GM12878 (cell line): Measurements from ENCODE around the gene DGKI. TPM values are rescaled to one million over a fixed set of nuclear protein-coding genes. Genes with fewer than 3 reads are reported as not detected.

ENCODE experiments used
- ATF2 ChIP-seq: IDR thresholded peaks from 2 replicates; pipeline ENCODE4 v1.6.1; 2012; ENCODE audit warnings: low read length, inconsistent platforms
- BCL11A ChIP-seq: IDR thresholded peaks from 2 replicates; pipeline ENCODE4 v1.6.1; 2011; ENCODE audit warnings: low read depth, low read length
- BMI1 ChIP-seq: fragments of 450-650 bp; IDR thresholded peaks from 2 replicates; pipeline ENCODE4 v1.6.1; 2016; ENCODE audit warnings: mild to moderate bottlenecking, moderate library complexity, borderline replicate concordance
- CEBPB ChIP-seq, 2 experiments: fragments of 150-350 bp in 1 of 2; IDR thresholded peaks; 2 replicates each; pipeline ENCODE4 v1.6.1; 2012 to 2014; ENCODE audit warnings: low read depth in 2 of 2, low read length in 2 of 2, borderline replicate concordance in 1 of 2, inconsistent platforms in 1 of 2
- CHD2 ChIP-seq: IDR thresholded peaks from 2 replicates; pipeline ENCODE4 v1.6.1; 2011; ENCODE audit warnings: low read depth, low read length, improper control_type of control experiment, borderline replicate concordance
- EED ChIP-seq: sonication (generic); IDR thresholded peaks from 2 replicates; pipeline ENCODE4 v1.6.1; 2016; ENCODE audit warnings: antibody characterized with exemption, low read depth
- FOS ChIP-seq: IDR thresholded peaks from 3 replicates; pipeline ENCODE4 v1.6.1; 2011; ENCODE audit warnings: borderline replicate concordance; ENCODE audit not compliant: insufficient read length; ENCODE audit errors: extremely low read depth
- GABPA ChIP-seq: IDR thresholded peaks from 2 replicates; pipeline ENCODE4 v1.6.1; 2014; ENCODE audit warnings: antibody characterized with exemption, low read depth, mild to moderate bottlenecking, inconsistent platforms
- GATAD2B ChIP-seq: fragments of 450-650 bp; conservative IDR thresholded peaks from 2 replicates; pipeline ENCODE4 v1.6.1; 2017; ENCODE audit warnings: low read depth, mild to moderate bottlenecking, moderate library complexity
- HDGF ChIP-seq: fragments of 450-650 bp; IDR thresholded peaks from 2 replicates; pipeline ENCODE4 v1.6.1; 2016; ENCODE audit warnings: antibody characterized with exemption
- IKZF1 ChIP-seq: fragments of 450-650 bp; conservative IDR thresholded peaks from 2 replicates; pipeline ENCODE4 v1.6.1; 2017; ENCODE audit warnings: antibody characterized with exemption, mild to moderate bottlenecking
- JUND ChIP-seq: IDR thresholded peaks from 2 replicates; pipeline ENCODE4 v1.6.1; 2012; ENCODE audit warnings: low read depth, mild to moderate bottlenecking, low read length, improper control_type of control experiment, moderate library complexity
- MEF2B ChIP-seq: fragments of 450-650 bp; IDR thresholded peaks from 2 replicates; pipeline ENCODE4 v1.6.1; 2018; ENCODE audit warnings: mild to moderate bottlenecking, moderate library complexity; ENCODE audit not compliant: partially characterized antibody, poor library complexity, severe bottlenecking
- MYB ChIP-seq: fragments of 150-350 bp; IDR thresholded peaks from 2 replicates; pipeline ENCODE4 v1.6.1; 2014; ENCODE audit warnings: mild to moderate bottlenecking, low read depth, low read length, borderline replicate concordance
- NBN ChIP-seq: fragments of 450-650 bp; IDR thresholded peaks from 2 replicates; pipeline ENCODE4 v1.6.1; 2016
- RB1 ChIP-seq: fragments of 450-650 bp; formaldehyde crosslinking; IDR thresholded peaks from 2 replicates; pipeline ENCODE4 v1.6.1; 2017; ENCODE audit warnings: mild to moderate bottlenecking, borderline replicate concordance
- RUNX3 ChIP-seq: IDR thresholded peaks from 2 replicates; pipeline ENCODE4 v1.6.1; 2012; ENCODE audit warnings: low read length, inconsistent platforms
- SMARCA5 ChIP-seq: fragments of 450-650 bp; IDR thresholded peaks from 2 replicates; pipeline ENCODE4 v1.6.1; 2017; ENCODE audit warnings: mild to moderate bottlenecking
- SP1 ChIP-seq: IDR thresholded peaks from one replicate; pipeline ENCODE4 v1.6.1; 2011; ENCODE audit warnings: low read depth, low read length
- SUPT20H ChIP-seq: IDR thresholded peaks from 2 replicates; pipeline ENCODE4 v1.6.1; 2011; ENCODE audit warnings: low read depth, mild to moderate bottlenecking, low read length, moderate library complexity, borderline replicate concordance; ENCODE audit not compliant: control insufficient read depth
- TCF12 ChIP-seq: IDR thresholded peaks from 2 replicates; pipeline ENCODE4 v1.6.1; 2011; ENCODE audit warnings: low read depth, mild to moderate bottlenecking, low read length
- ZNF24 ChIP-seq: fragments of 450-650 bp; IDR thresholded peaks from 2 replicates; pipeline ENCODE4 v1.6.1; 2017; ENCODE audit warnings: antibody characterized with exemption, mild to moderate bottlenecking
- ZSCAN29 ChIP-seq: fragments of 450-650 bp; IDR thresholded peaks from 2 replicates; pipeline ENCODE4 v1.6.1; 2017; ENCODE audit warnings: mild to moderate bottlenecking, moderate library complexity
- polyA plus RNA-seq, 11 experiments: library from polyadenylated mRNA; depleted of rRNA in 4 of 11; unstranded in 6 of 11; stranded (reverse) in 5 of 11; fragments of >200 nt; fragmentation: Nextera tagmentation in 4 of 11; fragmentation: Illumina TruSeq in 1 of 11; extraction: Ambion mirVana in 4 of 11; extraction: Trizol in 1 of 11; gene quantifications; 1 replicate in 1 of 11; 2 replicates in 10 of 11; pipeline versions ENCODE4 v1.2.1 to v1.2.3, GENCODE V29; 2011 to 2016; ENCODE audit warnings: inconsistent platforms in 2 of 11, missing spikeins in 2 of 11, low read depth in 1 of 11
- total RNA-seq, 4 experiments: library from RNA; depleted of rRNA in 3 of 4; stranded (reverse); fragments of >200 nt in 3 of 4; fragmentation: Illumina TruSeq in 1 of 4; extraction: Trizol in 1 of 4; gene quantifications; 2 replicates each; pipeline versions ENCODE4 v1.2.1 to v1.2.3, GENCODE V29; 2013 to 2021
- TF ChIP-seq, protein P1 (sequence below): fragments of 450-650 bp; IDR thresholded peaks from 2 replicates; pipeline ENCODE4 v1.6.1; 2017; ENCODE audit warnings: mild to moderate bottlenecking, low read depth, inconsistent platforms; ENCODE audit not compliant: poor library complexity, severe bottlenecking
- TF ChIP-seq, protein P2 (sequence below): fragments of 450-650 bp; IDR thresholded peaks from 2 replicates; pipeline ENCODE4 v1.6.1; 2016; ENCODE audit warnings: mild to moderate bottlenecking

DGKI gene
- total and polyA plus RNA-seq, 10 of the 15 experiments (the other 5 are each of a cell fraction or from before 2014, with no cell fraction given) = 10.4 to 37.1 (median 22.1) TPM

GRCh38 chr7:137820677-137821420 lies 25.9 kb downstream of the DGKI start (continued):
- TF ChIP-seq, protein P1, sequence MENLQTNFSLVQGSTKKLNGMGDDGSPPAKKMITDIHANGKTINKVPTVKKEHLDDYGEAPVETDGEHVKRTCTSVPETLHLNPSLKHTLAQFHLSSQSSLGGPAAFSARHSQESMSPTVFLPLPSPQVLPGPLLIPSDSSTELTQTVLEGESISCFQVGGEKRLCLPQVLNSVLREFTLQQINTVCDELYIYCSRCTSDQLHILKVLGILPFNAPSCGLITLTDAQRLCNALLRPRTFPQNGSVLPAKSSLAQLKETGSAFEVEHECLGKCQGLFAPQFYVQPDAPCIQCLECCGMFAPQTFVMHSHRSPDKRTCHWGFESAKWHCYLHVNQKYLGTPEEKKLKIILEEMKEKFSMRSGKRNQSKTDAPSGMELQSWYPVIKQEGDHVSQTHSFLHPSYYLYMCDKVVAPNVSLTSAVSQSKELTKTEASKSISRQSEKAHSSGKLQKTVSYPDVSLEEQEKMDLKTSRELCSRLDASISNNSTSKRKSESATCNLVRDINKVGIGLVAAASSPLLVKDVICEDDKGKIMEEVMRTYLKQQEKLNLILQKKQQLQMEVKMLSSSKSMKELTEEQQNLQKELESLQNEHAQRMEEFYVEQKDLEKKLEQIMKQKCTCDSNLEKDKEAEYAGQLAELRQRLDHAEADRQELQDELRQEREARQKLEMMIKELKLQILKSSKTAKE = peak; percentile 50
- TF ChIP-seq CHD2 (peak; percentile 61; the same call in 1 of the 2 replicates), HDGF (no peak), RB1 (0 out of 2 replicates have a peak, but pooled peaks have one; percentile 26), GATAD2B (0 out of 2 replicates have a peak, but pooled peaks have one; percentile 52), BCL11A (peak; percentile 67; the same call in 1 of the 2 replicates), MYB (no peak), CEBPB (IDR thresholded peaks at IDR 0.05; ENCODE audit: borderline replicate concordance in 1 of 2, low read depth in 2 of 2, low read length in 2 of 2) (no peak), EED (no peak), ATF2 (no peak), ZNF24 (no peak; the same call in 1 of the 2 replicates), SP1 (no peak), MEF2B (peak; percentile 93), JUND (no peak), BMI1 (no peak), RUNX3 (no peak), SUPT20H (no peak), SMARCA5 (0 out of 2 replicates have a peak, but pooled peaks have one; percentile 28), IKZF1 (peak; percentile 85), FOS (no peak), ZSCAN29 (no peak), NBN (peak; percentile 28; the same call in 1 of the 2 replicates), TCF12 (peak; percentile 45; the same call in 1 of the 2 replicates), GABPA (no peak)
- TF ChIP-seq, protein P2, sequence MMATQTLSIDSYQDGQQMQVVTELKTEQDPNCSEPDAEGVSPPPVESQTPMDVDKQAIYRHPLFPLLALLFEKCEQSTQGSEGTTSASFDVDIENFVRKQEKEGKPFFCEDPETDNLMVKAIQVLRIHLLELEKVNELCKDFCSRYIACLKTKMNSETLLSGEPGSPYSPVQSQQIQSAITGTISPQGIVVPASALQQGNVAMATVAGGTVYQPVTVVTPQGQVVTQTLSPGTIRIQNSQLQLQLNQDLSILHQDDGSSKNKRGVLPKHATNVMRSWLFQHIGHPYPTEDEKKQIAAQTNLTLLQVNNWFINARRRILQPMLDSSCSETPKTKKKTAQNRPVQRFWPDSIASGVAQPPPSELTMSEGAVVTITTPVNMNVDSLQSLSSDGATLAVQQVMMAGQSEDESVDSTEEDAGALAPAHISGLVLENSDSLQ = no peak; the same call in 1 of the 2 replicates
